ENCODE data around the gene CEMIP.

GRCh38 chr15:80949756-80950155 is 170.6 kb downstream of the CEMIP start:
- no peak for TF ChIP-seq REST (IDR thresholded peaks at IDR 0.05; ENCODE audit: insufficient replicate concordance, low read depth)
- TF ChIP-seq CTCF (IDR thresholded peaks at IDR 0.05; ENCODE audit: insufficient read depth, low read length): no peak

All from HL-60 (cell line).